ENCODE data around the gene EXOC3.

- no peak for TF ChIP-seq ATF2 (CRISPR knock-in tag; IDR thresholded peaks at IDR 0.05; ENCODE audit: borderline replicate concordance, low read depth)
- no peak for TF ChIP-seq CTCF (IDR thresholded peaks at IDR 0.05)
- no peak for TF ChIP-seq MAX (CRISPR knock-in tag; IDR thresholded peaks at IDR 0.05)
Measured at GRCh38 chr5:445591-445990, 2.6 kb downstream of the EXOC3 start.

Data from WTC11 (cell line).